Heart left ventricle (tissue), 16 donors: Measurements from ENCODE around the gene EIF4E3. TPM values are rescaled to one million over a fixed set of nuclear protein-coding genes. Genes with fewer than 3 reads are reported as not detected.

ENCODE experiments used
- ATAC-seq, 4 donors: fragments of 200-7000 bp; cut with Tn5 transposase; one replicate each; pipeline ENCODE4 v1.9.1; 2020 to 2022; ENCODE audit warnings: moderate library complexity in 4 of 4, mild to moderate bottlenecking in 3 of 4, moderate number of reproducible peaks in 1 of 4
- DNase-seq, 5 donors: peaks; one replicate each; pipeline ENCODE4 v3.0.0-alpha.2; 2020
- H3K27ac ChIP-seq, 12 donors: fragments of 200-600 bp; sonication (generic) in 4 of 12; one replicate each; pipeline versions ENCODE4 v1.5.0 to v1.8.0; 2016 to 2022; ENCODE audit warnings: mild to moderate bottlenecking in 2 of 12
- H3K27me3 ChIP-seq, 9 donors: fragments of 200-600 bp; sonication (generic) in 2 of 9; one replicate each; pipeline versions ENCODE4 v1.5.1 to v1.8.0; 2016 to 2022; ENCODE audit warnings: mild to moderate bottlenecking in 3 of 9
- H3K36me3 ChIP-seq, 9 donors: fragments of 200-600 bp; sonication (generic) in 2 of 9; one replicate each; pipeline versions ENCODE4 v1.5.0 to v1.8.0; 2018 to 2022; ENCODE audit warnings: mild to moderate bottlenecking in 2 of 9
- H3K4me1 ChIP-seq, 12 donors: fragments of 200-600 bp; sonication (generic) in 4 of 12; one replicate each; pipeline versions ENCODE4 v1.5.0 to v1.8.0; 2016 to 2022; ENCODE audit warnings: mild to moderate bottlenecking in 3 of 12
- H3K4me3 ChIP-seq, 12 donors: fragments of 200-600 bp; sonication (generic) in 4 of 12; one replicate each; pipeline versions ENCODE4 v1.5.0 to v1.8.0; 2017 to 2022; ENCODE audit warnings: mild to moderate bottlenecking in 9 of 12, moderate library complexity in 4 of 12
- H3K9me3 ChIP-seq, 12 donors: fragments of 200-600 bp; sonication (generic) in 4 of 12; one replicate each; pipeline versions ENCODE4 v1.5.0 to v1.8.0; 2016 to 2022; ENCODE audit warnings: mild to moderate bottlenecking in 1 of 12
- CTCF ChIP-seq, 12 donors: fragments of 200-600 bp; sonication (generic) in 4 of 12; IDR thresholded peaks; one replicate each; pipeline versions ENCODE4 v1.5.0 to v1.8.0; 2018 to 2022; ENCODE audit warnings: antibody characterized with exemption in 12 of 12, mild to moderate bottlenecking in 5 of 12
- POLR2A ChIP-seq, 2 donors: fragments of 450-650 bp; IDR thresholded peaks; one replicate each; pipeline ENCODE4 v1.6.1; 2017; ENCODE audit warnings: antibody characterized with exemption in 2 of 2, mild to moderate bottlenecking in 2 of 2, moderate library complexity in 2 of 2
- WGBS, 4 donors: extraction: QIAGEN DNeasy Blood & Tissue Kit in 2 of 4; methylation state at CpG; one replicate each; pipeline versions ENCODE4 v1.1.5 to v1.1.7; 2013 to 2018; 5-methylcytosine and 5-hydroxymethylcytosine counted together
- intact Hi-C, 10 donors: fragments of 100-400 bp; cut with DNase I; formaldehyde crosslinking; loops; one replicate each; pipeline versions ENCODE4 v1.11.1 to v1.14.2; 2022
- polyA plus RNA-seq, 2 donors: library from polyadenylated mRNA; stranded (reverse); fragments of 200-250 nt; gene quantifications; one replicate each; pipeline ENCODE4 v1.2.3, GENCODE V29; 2013
- total RNA-seq, 9 donors: library from RNA; depleted of rRNA in 2 of 9; stranded (reverse); fragments of >200 nt in 2 of 9; fragmentation: NEBNext Ultra II Directional in 3 of 9; extraction: Animal tissue kit (Norgen Biotek cat#: 25700) in 3 of 9; gene quantifications; one replicate each; pipeline versions ENCODE4 v1.1.0 to v1.2.4, GENCODE V29; 2016 to 2023
- donor health status: ischemic (EF 13 %, LVEDD 7.1; RV severe dilation, severe dysfunction).
- donor health status: healthy with polysubstance abuse.
- donor health status: DM: no; HTN: yes; CAD: no.
- donor health status: DM: no; HTN: no; CAD: no.
- donor health status: ischemic (EF 25% LVEDD 6.9; RV normal size, moderate dysfunction).
- donor health status: ischemic (EF 25% LVEDD 5.7; RV mildly dilated, moderate dysfunction).
- donor health status: healthy.
- donor health status: DM: yes; HTN: yes; CAD: no.
- donor health status: ischemic (EF 35%, LVEDD 5.7; RV mildly dilated, moderate dysfunction).
- donor health status: nonischemic (EF 11% LVEDD 7.7; RV severe dilation, severe dysfunction).
- donor health status: DM: yes; HTN: yes; CAD: no.
- donor health status: PGD.
- donor health status: ischemic (EF 29% LVEDD 5.4; RV normal size, mild dysfunction).
- donor health status: nonischemic (EF 23%, LVEDD 6.1; RV moderate dilation, normal function).

The EIF4E3 gene
- total and polyA plus RNA-seq, 11 donors = 18.4 to 53.0 (median 45.4) TPM

- no peak overlapping the region for H3K27ac ChIP-seq
- ATAC-seq (no peak), DNase-seq (no peak)
- no peaks in the 10 kb centered on the region for H3K9me3 ChIP-seq
- intact Hi-C loops = loop anchor here in 1 of 10 donors (10.0 kb wide), 1 partner anchor 1106 kb away; no protein-coding TSS in a partner anchor
- no peaks in the 10 kb centered on the region for H3K36me3 ChIP-seq
- TF ChIP-seq CTCF (IDR thresholded peaks at IDR 0.05) = no peak
- H3K4me1 ChIP-seq = no peaks in the 10 kb centered on the region
- 83 to 85% (median 84%) methylated on average over 9 of the region's 9 CpGs for WGBS, 4 donors
- H3K4me3 ChIP-seq = no peak overlapping the region
- H3K27me3 ChIP-seq = no peaks in the 10 kb centered on the region
Observed at GRCh38 chr3:71640331-71640983, 84.7 kb downstream of the EIF4E3 start.

DNA sequence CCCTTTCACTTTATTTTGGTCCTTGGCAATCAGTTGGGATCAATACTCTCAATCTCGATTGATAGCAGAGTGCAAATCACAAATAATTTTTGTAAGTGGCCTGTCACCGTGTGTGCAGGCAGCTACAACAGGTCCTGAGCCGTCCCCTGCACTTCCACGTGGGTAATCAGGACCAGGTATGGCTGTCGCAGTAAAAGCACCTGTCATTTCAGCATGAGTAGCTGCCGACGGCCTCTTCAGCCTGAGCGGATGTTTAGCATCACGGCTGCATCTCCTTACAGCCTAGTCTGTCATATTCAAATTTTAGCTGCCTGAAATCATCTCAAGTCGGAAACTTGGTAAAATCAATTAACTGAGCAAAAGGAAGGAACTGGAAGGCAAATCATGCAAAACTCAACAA, 88.7 kb downstream of the EIF4E3 start:
- no peaks in the 10 kb centered on the region for H3K36me3 ChIP-seq
- intact Hi-C loops = no loop called here
- H3K4me3 ChIP-seq = no peak overlapping the region
- 78 to 87% (median 85%) methylated on average over 10 of the region's 10 CpGs for WGBS, 4 donors
- ATAC-seq = no peak
- DNase-seq = no peak
- no peak overlapping the region for H3K27ac ChIP-seq
- no peaks in the 10 kb centered on the region for H3K9me3 ChIP-seq
- no peak for TF ChIP-seq POLR2A (IDR thresholded peaks at IDR 0.05)
- no peak for TF ChIP-seq CTCF (IDR thresholded peaks at IDR 0.05)
- no peaks in the 10 kb centered on the region for H3K27me3 ChIP-seq
- H3K4me1 ChIP-seq = no peaks in the 10 kb centered on the region

- no peaks in the 10 kb centered on the region for H3K9me3 ChIP-seq
- no peaks in the 10 kb centered on the region for H3K27me3 ChIP-seq
- H3K36me3 ChIP-seq = no peaks in the 10 kb centered on the region
- DNase-seq (no peak), ATAC-seq (no peak)
- no peak overlapping the region for H3K27ac ChIP-seq
- intact Hi-C loops = no loop called here
- 89 to 91% (median 89%) methylated on average over 9 of the region's 9 CpGs for WGBS, 4 donors
- H3K4me1 ChIP-seq = no peaks in the 10 kb centered on the region
- TF ChIP-seq CTCF (IDR thresholded peaks at IDR 0.05) (no peak), POLR2A (IDR thresholded peaks at IDR 0.05) (no peak)
- no peak overlapping the region for H3K4me3 ChIP-seq
Observed at GRCh38 chr3:71636001-71636400, 89.2 kb downstream of the EIF4E3 start.

- intact Hi-C loops = no loop called here
- ATAC-seq (no peak), DNase-seq (no peak)
- Histone ChIP-seq H3K4me1 (peaks cover 0 to 8% (median 0%) of the 10 kb centered on the region in 12 donors), H3K9me3 (no peaks in the 10 kb centered on the region), H3K4me3 (no peak overlapping the region), H3K36me3 (no peaks in the 10 kb centered on the region), H3K27me3 (no peaks in the 10 kb centered on the region), H3K27ac (no peak overlapping the region)
- no peak for TF ChIP-seq POLR2A (IDR thresholded peaks at IDR 0.05)
- no peak for TF ChIP-seq CTCF (IDR thresholded peaks at IDR 0.05)
Observed at GRCh38 chr3:71634671-71635070, 90.5 kb downstream of the EIF4E3 start.
